Smooth muscle cell (in vitro differentiated cells): ENCODE measurements around the gene PCDH9. TPM values are rescaled to one million over a fixed set of nuclear protein-coding genes. Genes with fewer than 3 reads are reported as not detected.

Experiments
- DNase-seq: peaks from one replicate; lab custom pipeline; 2025; ENCODE audit not compliant: unreplicated experiment; lab: John Stamatoyannopoulos, UW
- H2AFZ ChIP-seq: fragments of 200-600 bp; sonication (generic); 2 replicates; pipeline ENCODE4 v1.6.0; 2016; ENCODE audit warnings: antibody characterized with exemption, low read depth, mild to moderate bottlenecking
- H3F3A ChIP-seq: fragments of 200-600 bp; sonication (generic); 2 replicates; pipeline ENCODE4 v1.6.0; 2017; ENCODE audit warnings: antibody characterized with exemption, low read depth
- H3K27ac ChIP-seq: fragments of 200-600 bp; sonication (generic); 2 replicates; pipeline ENCODE4 v1.5.1; 2016; ENCODE audit warnings: low read depth, mild to moderate bottlenecking
- H3K27me3 ChIP-seq: fragments of 200-600 bp; sonication (generic); 2 replicates; pipeline ENCODE4 v1.6.1; 2016; ENCODE audit warnings: low read depth, mild to moderate bottlenecking
- H3K36me3 ChIP-seq: fragments of 200-600 bp; sonication (generic); 2 replicates; pipeline ENCODE4 v1.5.1; 2016; ENCODE audit warnings: low read depth
- H3K4me1 ChIP-seq: fragments of 200-600 bp; sonication (generic); 2 replicates; pipeline ENCODE4 v1.5.1; 2016; ENCODE audit warnings: low read depth
- H3K4me2 ChIP-seq: fragments of 200-600 bp; sonication (generic); 2 replicates; pipeline ENCODE4 v1.6.0; 2016; ENCODE audit warnings: mild to moderate bottlenecking
- H3K4me3 ChIP-seq: fragments of 200-600 bp; sonication (generic); 2 replicates; pipeline ENCODE4 v1.5.1; 2016; ENCODE audit warnings: mild to moderate bottlenecking
- H3K79me2 ChIP-seq: fragments of 200-600 bp; sonication (generic); 2 replicates; pipeline ENCODE4 v1.6.0; 2016; ENCODE audit warnings: low read depth, mild to moderate bottlenecking
- H3K9ac ChIP-seq: fragments of 200-600 bp; sonication (generic); 2 replicates; pipeline ENCODE4 v1.6.0; 2016; ENCODE audit warnings: low read depth
- H3K9me3 ChIP-seq: fragments of 200-600 bp; sonication (generic); replicated peaks from 2 replicates; pipeline ENCODE4 v1.5.1; 2016; ENCODE audit warnings: low read depth
- H4K20me1 ChIP-seq: fragments of 200-600 bp; sonication (generic); 2 replicates; pipeline ENCODE4 v1.6.0; 2016; ENCODE audit warnings: low read depth
- CTCF ChIP-seq: fragments of 200-600 bp; sonication (generic); IDR thresholded peaks from 2 replicates; pipeline ENCODE4 v1.5.1; 2017; ENCODE audit warnings: borderline replicate concordance, mild to moderate bottlenecking, antibody characterized with exemption; ENCODE audit not compliant: insufficient read depth, poor library complexity, severe bottlenecking
- WGBS: methylation state at CpG from one replicate; pipeline ENCODE4 v1.1.7; 2016; ENCODE audit warnings: low lambda C conversion rate; 5-methylcytosine and 5-hydroxymethylcytosine counted together
- polyA plus RNA-seq: library from polyadenylated mRNA; unstranded; fragments of >200 nt; fragmentation: Nextera tagmentation; extraction: Ambion mirVana; gene quantifications from 2 replicates; pipeline ENCODE4 v1.2.1, GENCODE V29; 2016
- total RNA-seq: library from RNA; depleted of rRNA; stranded (reverse); fragments of >200 nt; gene quantifications from 2 replicates; pipeline ENCODE4 v1.2.3, GENCODE V29; 2014

Gene PCDH9
- total and polyA plus RNA-seq, 2 experiments from 2014 or later, result 0.65 to 1.9 TPM

- no peaks in the 10 kb centered on the region for H3K79me2 ChIP-seq
- no peak overlapping the region for H2AFZ ChIP-seq
- H4K20me1 ChIP-seq, result no peaks in the 10 kb centered on the region
- TF ChIP-seq CTCF, result no peak
- no peak overlapping the region for H3K4me2 ChIP-seq
- no peaks in the 10 kb centered on the region for H3K27me3 ChIP-seq
- H3F3A ChIP-seq, result no peaks in the 10 kb centered on the region
- no peaks in the 10 kb centered on the region for H3K4me1 ChIP-seq
- DNase-seq, result no peak
- H3K36me3 ChIP-seq, result no peaks in the 10 kb centered on the region
- H3K9ac ChIP-seq, result no peak overlapping the region
- no peak overlapping the region for H3K4me3 ChIP-seq
- H3K9me3 ChIP-seq, result no peaks in the 10 kb centered on the region
- H3K27ac ChIP-seq, result no peak overlapping the region
Observed at GRCh38 chr13:66430728-66431127, 799.4 kb downstream of the PCDH9 start.

- Histone ChIP-seq H4K20me1 (no peaks in the 10 kb centered on the region), H3K4me3 (no peak overlapping the region), H3K4me1 (no peaks in the 10 kb centered on the region), H3K27me3 (no peaks in the 10 kb centered on the region), H2AFZ (no peak overlapping the region), H3K79me2 (no peaks in the 10 kb centered on the region), H3K27ac (no peak overlapping the region), H3K9ac (no peak overlapping the region), H3K9me3 (no peaks in the 10 kb centered on the region), H3K36me3 (no peaks in the 10 kb centered on the region), H3F3A (no peaks in the 10 kb centered on the region), H3K4me2 (no peak overlapping the region)
- no peak for DNase-seq
- no peak for TF ChIP-seq CTCF
Observed at GRCh38 chr13:66430269-66430668, 799.9 kb downstream of the PCDH9 start.

- Histone ChIP-seq H4K20me1 (no peaks in the 10 kb centered on the region), H3K4me3 (no peak overlapping the region), H3K4me2 (no peak overlapping the region), H3F3A (no peaks in the 10 kb centered on the region), H3K9ac (no peak overlapping the region), H3K9me3 (no peaks in the 10 kb centered on the region), H2AFZ (no peak overlapping the region), H3K79me2 (no peaks in the 10 kb centered on the region), H3K27ac (no peak overlapping the region), H3K4me1 (no peaks in the 10 kb centered on the region), H3K36me3 (no peaks in the 10 kb centered on the region), H3K27me3 (no peaks in the 10 kb centered on the region)
- DNase-seq, result no peak
- no peak for TF ChIP-seq CTCF
Observed at GRCh38 chr13:66429156-66429555, 801.0 kb downstream of the PCDH9 start.

GRCh38 chr13:66427458-66427861, 802.7 kb downstream of the PCDH9 start:
- Histone ChIP-seq H3K4me2 (no peak overlapping the region), H3K4me1 (no peaks in the 10 kb centered on the region), H3F3A (no peaks in the 10 kb centered on the region), H2AFZ (no peak overlapping the region), H3K9me3 (no peaks in the 10 kb centered on the region), H3K36me3 (no peaks in the 10 kb centered on the region), H4K20me1 (no peaks in the 10 kb centered on the region), H3K27me3 (no peaks in the 10 kb centered on the region), H3K4me3 (no peak overlapping the region), H3K9ac (no peak overlapping the region), H3K27ac (no peak overlapping the region), H3K79me2 (no peaks in the 10 kb centered on the region)
- 95% methylated on average over 2 of the region's 2 CpGs for WGBS
- no peak for TF ChIP-seq CTCF
- no peak for DNase-seq
